HCEC 1CT (cell line): ENCODE data around the gene USP32.
"Not testable (repeated sequence)": the region's sequence is repeated elsewhere in the genome, so short reads cannot be mapped to it uniquely, and the experiment has no call there.

Experiments
- DNase-seq: peaks from one replicate; pipeline ENCODE4 v3.0.0-alpha.2; 2017

The USP32 gene

GRCh38 chr17:60215895-60216294, 176.0 kb downstream of the USP32 start:
- DNase-seq = not testable (repeated sequence)

- DNase-seq = not testable (repeated sequence)
Measured at GRCh38 chr17:60211282-60211681, 180.7 kb downstream of the USP32 start.

GRCh38 chr17:60208302-60208701, 183.6 kb downstream of the USP32 start:
- not testable (repeated sequence) for DNase-seq

GRCh38 chr17:60205782-60206181, 186.2 kb downstream of the USP32 start:
- not testable (repeated sequence) for DNase-seq

GRCh38 chr17:60198630-60199029, 193.3 kb downstream of the USP32 start:
- not testable (repeated sequence) for DNase-seq

GRCh38 chr17:60194141-60194540, 197.8 kb downstream of the USP32 start:
- DNase-seq = not testable (repeated sequence)

- DNase-seq = no peak
Measured at GRCh38 chr17:60193482-60193881, 198.5 kb downstream of the USP32 start.

GRCh38 chr17:60193032-60193431, 198.9 kb downstream of the USP32 start:
- DNase-seq = not testable (repeated sequence)

GRCh38 chr17:60190032-60190431, 201.9 kb downstream of the USP32 start:
- not testable (repeated sequence) for DNase-seq

GRCh38 chr17:60188759-60189158, 203.2 kb downstream of the USP32 start:
- DNase-seq = no peak

GRCh38 chr17:60186846-60187745, 204.8 kb downstream of the USP32 start:
- DNase-seq = not testable (repeated sequence)

GRCh38 chr17:60186372-60186771, 205.6 kb downstream of the USP32 start:
- not testable (repeated sequence) for DNase-seq

- DNase-seq = not testable (repeated sequence)
Measured at GRCh38 chr17:60180380-60180779, 211.6 kb downstream of the USP32 start.

GRCh38 chr17:60178180-60178579, 213.8 kb downstream of the USP32 start:
- DNase-seq = not testable (repeated sequence)

GRCh38 chr17:60176763-60177162, 215.2 kb downstream of the USP32 start:
- DNase-seq = not testable (repeated sequence)

GRCh38 chr17:60174767-60175166, 217.2 kb downstream of the USP32 start:
- DNase-seq = not testable (repeated sequence)

GRCh38 chr17:60174035-60174434, 217.9 kb downstream of the USP32 start:
- no peak for DNase-seq

GRCh38 chr17:60173304-60173819, 218.6 kb downstream of the USP32 start:
- DNase-seq = no peak

GRCh38 chr17:60171753-60172079, 220.2 kb downstream of the USP32 start:
- no peak for DNase-seq

- DNase-seq = no peak
Measured at GRCh38 chr17:60170835-60171752, 220.8 kb downstream of the USP32 start.

GRCh38 chr17:60169921-60170817, 221.8 kb downstream of the USP32 start:
- DNase-seq = peak; percentile 60

- no peak for DNase-seq
Measured at GRCh38 chr17:60168654-60169053, 223.3 kb downstream of the USP32 start.
